Measurements from ENCODE around the gene LRIG2. TPM values are rescaled to one million over a fixed set of nuclear protein-coding genes. Genes with fewer than 3 reads are reported as not detected.
A peak's percentile ranks its signal among the peaks of the same experiment; 100 is the strongest.

The LRIG2 gene
- total and polyA plus RNA-seq, 2 of the 13 experiments (the other 11 are each of a cell fraction or from before 2014, with no cell fraction given), result 8.1 to 12.2 TPM

DNA sequence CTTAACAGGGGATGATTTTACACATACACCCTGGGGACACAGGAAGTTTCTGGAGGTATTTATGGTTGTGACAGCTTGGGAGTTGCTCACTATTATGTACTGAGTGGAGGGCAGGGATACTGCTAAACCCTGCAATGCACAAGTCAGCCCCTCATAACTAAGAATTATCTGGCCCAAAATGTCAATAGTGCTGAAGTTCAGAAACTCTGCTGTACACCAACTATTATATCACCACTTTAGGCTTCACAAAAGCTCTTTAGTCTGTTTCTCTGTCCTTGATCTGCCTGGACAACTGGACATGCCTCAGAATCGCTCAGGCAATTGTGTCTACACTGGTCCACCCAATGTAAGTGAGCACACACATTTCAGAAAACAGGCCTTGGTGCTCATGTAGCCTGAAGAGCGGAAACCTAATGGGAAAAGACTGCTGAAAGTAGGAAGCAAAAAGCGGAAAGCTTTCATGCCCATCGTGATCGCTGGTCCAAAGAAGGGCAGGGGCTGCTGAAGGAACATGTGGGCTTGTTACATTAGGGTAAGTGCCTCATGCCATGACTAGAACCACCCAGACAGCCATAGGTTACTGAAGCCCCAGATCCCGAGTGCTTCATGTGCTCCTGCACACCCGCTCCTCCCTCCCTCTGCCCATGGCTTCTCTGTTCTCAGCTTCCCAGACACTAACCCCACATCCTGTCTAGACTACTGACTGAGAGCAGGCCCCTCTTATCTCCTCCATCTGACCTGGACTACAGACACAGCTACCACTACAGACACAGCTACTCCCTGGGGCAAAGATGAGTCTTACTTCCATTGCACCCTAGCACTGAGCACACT lies 73.5 kb downstream of the LRIG2 start (continued):
- TF ChIP-seq SMC3 (IDR thresholded peaks at IDR 0.05; ENCODE audit: low read length) (peak; percentile 5; the same call in 1 of the 2 replicates), ZNF230 (CRISPR knock-in tag; IDR thresholded peaks at IDR 0.05) (no peak), MLXIP (CRISPR knock-in tag; IDR thresholded peaks at IDR 0.05; ENCODE audit: borderline replicate concordance) (no peak), HNF4A (CRISPR knock-in tag; IDR thresholded peaks at IDR 0.05) (peak; percentile 84), KMT2A (CRISPR knock-in tag; IDR thresholded peaks at IDR 0.05) (no peak; the same call in 1 of the 2 replicates), SIX4 (CRISPR knock-in tag; IDR thresholded peaks at IDR 0.05) (no peak), ZBTB46 (CRISPR knock-in tag; IDR thresholded peaks at IDR 0.05; ENCODE audit: borderline replicate concordance) (no peak), ZNF83 (CRISPR knock-in tag; IDR thresholded peaks at IDR 0.05; ENCODE audit: borderline replicate concordance) (no peak), NCOA5 (CRISPR knock-in tag; IDR thresholded peaks at IDR 0.05) (no peak), ZNF878 (CRISPR knock-in tag; IDR thresholded peaks at IDR 0.05) (no peak), GPN1 (CRISPR knock-in tag; IDR thresholded peaks at IDR 0.05; ENCODE audit: borderline replicate concordance) (no peak), ZNF556 (CRISPR knock-in tag; IDR thresholded peaks at IDR 0.05; ENCODE audit: borderline replicate concordance) (no peak), ZGPAT (CRISPR knock-in tag; IDR thresholded peaks at IDR 0.05) (peak; percentile 63), ZNF550 (CRISPR knock-in tag; IDR thresholded peaks at IDR 0.05; ENCODE audit: borderline replicate concordance) (no peak), ZMYM3 (CRISPR knock-in tag; IDR thresholded peaks at IDR 0.05) (no peak; the same call in 1 of the 2 replicates), GPBP1L1 (CRISPR knock-in tag; IDR thresholded peaks at IDR 0.05) (no peak), SOX13 (IDR thresholded peaks at IDR 0.05) (peak; percentile 49; the same call in 1 of the 2 replicates), SOX13 (CRISPR knock-in tag; conservative IDR thresholded peaks at IDR 0.05 in 1 of 2, IDR thresholded peaks at IDR 0.05 in 1 of 2) (peak in 1 of 2 experiments; percentile 67; a peak in 2 of 4 replicates), FOSL2 (CRISPR knock-in tag; IDR thresholded peaks at IDR 0.05) (no peak)
- TF ChIP-seq, protein P1, sequence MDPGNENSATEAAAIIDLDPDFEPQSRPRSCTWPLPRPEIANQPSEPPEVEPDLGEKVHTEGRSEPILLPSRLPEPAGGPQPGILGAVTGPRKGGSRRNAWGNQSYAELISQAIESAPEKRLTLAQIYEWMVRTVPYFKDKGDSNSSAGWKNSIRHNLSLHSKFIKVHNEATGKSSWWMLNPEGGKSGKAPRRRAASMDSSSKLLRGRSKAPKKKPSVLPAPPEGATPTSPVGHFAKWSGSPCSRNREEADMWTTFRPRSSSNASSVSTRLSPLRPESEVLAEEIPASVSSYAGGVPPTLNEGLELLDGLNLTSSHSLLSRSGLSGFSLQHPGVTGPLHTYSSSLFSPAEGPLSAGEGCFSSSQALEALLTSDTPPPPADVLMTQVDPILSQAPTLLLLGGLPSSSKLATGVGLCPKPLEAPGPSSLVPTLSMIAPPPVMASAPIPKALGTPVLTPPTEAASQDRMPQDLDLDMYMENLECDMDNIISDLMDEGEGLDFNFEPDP (CRISPR knock-in tag; conservative IDR thresholded peaks at IDR 0.05), result no peak

Measured in HepG2 (cell line).